GF-D8 (cell line): ENCODE measurements around the gene PPP2R2D.
"Not testable (repeated sequence)": the region's sequence is repeated elsewhere in the genome, so short reads cannot be mapped to it uniquely, and the experiment has no call there.

Source experiments
- DNase-seq: peaks from one replicate; lab custom pipeline; 2025; lab: John Stamatoyannopoulos, UW

The PPP2R2D gene

DNA sequence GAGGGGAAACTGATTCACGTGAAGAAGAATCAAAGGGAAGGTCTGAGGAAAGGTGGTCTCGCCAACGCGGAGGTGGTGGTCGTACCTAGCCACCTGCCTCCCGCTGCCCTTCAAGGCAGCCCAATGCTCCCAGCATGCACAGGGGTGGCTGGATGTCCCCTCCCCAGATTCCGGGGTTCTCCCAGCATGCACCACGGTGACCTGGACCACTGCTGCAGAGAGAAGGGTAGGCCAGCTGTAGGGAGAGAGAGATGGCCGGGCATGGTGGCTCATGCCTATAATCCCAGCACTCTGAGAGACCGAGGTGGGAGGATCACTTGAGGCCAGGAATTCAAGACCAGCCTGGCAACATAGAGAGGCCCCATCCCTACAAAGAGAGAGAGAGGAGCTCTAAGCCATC is 32.4 kb upstream of the PPP2R2D start:
- no peak for DNase-seq

DNA sequence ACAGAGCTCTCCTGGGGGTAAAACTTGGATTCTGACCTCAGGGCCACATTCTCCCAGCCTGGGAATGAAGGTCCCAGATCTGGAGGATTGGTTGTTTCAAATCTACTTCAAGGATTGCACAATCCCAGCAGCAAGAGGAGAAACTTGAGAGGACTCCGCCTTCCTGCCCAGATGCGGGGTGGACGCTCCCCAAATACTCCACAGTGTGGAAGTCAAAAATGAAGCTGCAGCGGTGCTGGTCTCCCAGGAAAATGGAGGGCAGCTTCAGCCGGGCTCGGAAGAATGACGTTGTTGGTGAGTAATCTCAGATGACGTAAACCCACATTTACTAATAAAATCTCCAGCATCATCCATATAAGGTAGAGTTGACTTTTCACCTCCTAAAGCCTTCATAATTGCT is 31.5 kb upstream of the PPP2R2D start:
- DNase-seq, result no peak

DNA sequence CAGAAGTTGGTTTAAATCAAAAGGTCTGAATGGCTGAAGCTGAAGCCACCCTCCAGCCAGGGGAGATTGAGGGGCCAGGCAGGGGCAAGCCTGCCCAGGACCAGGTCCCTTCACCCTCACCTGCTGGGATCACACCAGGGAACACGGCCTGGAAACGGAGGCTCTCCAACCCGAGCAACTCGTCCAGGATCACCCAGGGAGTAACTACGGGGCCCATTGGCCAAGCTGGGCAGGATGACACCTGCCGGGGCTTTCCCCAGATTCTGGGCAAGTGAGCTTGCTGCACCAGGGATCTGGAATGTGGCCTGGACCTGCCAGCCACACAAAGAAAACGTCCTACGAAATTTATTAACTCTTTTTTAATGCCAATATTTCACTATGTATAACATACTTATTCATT is 30.4 kb upstream of the PPP2R2D start:
- no peak for DNase-seq

DNA sequence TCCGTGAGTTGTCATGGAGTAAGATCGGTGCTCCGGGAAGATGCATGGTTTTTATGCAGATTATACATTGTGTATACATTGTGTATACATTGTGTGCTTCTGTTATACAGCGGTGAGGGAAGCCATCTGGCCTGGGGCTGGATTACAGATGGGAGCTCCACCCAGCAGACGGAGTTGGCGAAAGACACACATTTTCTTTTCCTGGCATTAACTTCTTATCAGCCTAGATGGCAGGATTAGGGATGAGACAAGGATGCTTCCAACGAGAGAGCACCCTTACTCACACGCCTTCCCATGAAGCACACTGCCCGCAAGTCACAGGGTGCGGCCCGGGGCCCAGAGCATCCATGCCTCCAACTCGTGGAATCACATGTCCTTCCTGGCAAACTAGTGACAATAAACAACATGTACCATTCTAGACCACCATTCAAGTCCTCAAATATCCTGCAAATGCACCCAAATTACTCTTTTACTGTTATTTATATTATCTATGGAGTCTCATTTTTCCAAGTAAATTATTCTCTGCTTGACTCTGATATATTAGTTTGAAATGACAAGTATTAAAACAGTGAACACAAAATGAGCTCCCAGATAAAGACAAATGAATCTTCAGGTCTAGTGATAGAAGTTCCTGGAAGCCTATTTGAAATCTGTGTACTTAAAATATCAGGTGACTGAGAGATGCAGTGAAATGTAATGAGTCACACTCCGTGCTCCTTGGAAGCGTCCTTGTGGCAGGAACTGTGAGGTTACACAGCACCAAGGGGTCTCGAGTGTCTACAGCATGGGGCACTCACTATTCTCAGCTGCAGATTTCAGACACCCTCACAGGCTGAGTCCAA is 29.8 kb upstream of the PPP2R2D start:
- DNase-seq, result no peak

DNA sequence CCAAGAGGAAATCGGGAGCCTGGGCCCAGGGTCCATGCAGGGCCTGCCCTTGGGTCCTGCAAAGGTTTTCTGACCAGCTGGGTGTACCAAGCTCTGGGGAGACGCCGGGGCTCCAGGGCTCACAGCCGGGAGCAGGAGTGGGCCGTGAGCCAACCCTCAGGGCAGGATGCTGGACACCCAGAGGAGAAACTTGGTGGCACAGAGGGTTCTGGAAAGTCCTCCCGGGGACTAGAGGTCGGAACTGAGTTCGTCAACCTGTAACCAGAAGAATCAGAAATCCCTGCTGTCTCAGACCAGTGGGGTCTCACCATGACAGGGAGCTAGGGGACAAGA is 29.2 kb upstream of the PPP2R2D start:
- DNase-seq, result no peak

DNA sequence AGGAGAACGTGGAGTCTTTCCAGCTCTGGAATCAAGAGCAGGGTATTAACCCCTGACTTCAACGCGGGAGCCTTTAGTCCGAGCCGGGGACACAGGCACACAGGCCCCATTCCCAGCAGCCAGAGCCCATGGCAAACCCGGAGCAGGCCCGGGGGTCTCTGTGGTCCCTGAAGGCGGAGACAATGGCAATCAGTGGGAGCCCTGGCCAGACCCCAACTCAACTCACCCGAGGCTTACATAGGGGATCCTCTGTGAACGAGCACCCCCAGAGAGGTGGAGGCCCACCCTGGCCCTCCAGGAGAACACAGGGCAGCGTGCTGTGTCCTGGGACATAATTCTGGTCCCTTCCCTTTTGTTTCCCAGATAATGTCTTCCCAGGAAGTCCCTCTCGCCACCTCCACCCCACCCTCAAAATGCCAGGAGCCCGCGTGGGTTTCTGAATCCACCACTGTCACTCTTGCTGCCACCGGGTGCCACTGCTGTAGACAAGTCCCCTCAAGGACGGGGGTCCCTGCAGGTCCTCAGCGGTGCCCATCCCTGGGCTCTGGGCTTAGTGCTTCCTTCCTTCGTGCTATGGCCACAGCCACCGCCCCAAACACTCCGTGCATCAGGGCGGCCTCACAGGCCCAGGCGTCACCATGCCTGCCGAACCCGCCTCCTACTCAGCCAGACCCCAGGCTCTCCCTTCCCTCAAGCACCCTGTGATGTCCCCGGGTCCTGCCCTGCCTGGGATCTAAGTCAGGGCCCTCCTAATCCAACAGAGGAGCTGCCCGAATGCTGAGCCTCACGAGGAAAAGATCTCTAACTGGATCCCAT is 28.6 kb upstream of the PPP2R2D start:
- DNase-seq, result no peak

DNA sequence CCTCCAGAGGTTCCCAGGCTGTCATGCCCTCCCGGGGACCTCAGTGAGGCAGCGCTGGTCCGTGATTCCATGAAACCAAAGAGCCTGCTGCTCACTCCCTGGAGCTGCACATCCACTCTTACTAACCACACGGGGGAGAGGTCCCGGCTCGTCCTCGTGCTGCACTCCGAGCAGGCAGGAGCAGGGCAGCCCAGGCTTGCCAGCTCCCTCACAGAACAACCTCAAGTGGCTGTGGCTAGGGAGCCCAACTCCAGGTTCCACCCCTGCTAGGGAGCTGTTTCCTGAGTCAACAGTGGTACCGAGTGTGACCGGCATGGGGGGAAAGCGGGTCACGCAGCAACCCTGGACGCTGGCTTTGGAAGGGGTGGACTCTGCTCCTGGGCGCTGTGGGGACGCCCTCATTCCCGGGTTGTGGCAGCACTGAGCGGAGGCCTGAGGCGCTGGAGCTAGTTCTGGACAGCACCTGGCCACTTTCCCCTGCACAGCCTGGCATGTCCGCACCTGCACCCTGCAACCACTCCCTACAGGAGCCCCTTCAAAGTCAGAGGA is 27.9 kb upstream of the PPP2R2D start:
- DNase-seq, result no peak

DNA sequence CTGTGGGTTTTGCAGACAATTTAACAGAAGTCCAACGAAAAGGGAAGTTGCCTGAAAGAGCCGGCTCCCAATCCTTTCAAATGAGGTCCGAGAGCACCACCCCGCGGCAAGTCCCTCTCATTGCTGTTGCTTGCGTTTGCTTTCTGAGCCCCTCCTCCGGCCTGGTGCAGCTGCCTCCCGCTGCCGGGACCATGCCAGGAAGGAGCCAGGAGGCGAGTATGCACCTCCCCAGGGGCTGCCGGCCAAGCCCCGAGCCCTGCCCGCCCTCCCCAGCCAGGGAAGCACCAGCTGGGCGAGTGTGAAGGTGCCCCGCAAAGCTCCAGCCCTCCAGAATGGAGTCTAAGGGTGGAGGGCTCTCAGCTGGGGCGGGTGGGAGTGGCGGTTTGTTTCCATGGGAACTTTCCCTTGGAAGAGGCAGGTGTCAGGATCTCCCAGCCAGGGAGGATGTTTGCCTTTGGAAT is 25.8 kb upstream of the PPP2R2D start:
- DNase-seq, result peak; percentile 69

DNA sequence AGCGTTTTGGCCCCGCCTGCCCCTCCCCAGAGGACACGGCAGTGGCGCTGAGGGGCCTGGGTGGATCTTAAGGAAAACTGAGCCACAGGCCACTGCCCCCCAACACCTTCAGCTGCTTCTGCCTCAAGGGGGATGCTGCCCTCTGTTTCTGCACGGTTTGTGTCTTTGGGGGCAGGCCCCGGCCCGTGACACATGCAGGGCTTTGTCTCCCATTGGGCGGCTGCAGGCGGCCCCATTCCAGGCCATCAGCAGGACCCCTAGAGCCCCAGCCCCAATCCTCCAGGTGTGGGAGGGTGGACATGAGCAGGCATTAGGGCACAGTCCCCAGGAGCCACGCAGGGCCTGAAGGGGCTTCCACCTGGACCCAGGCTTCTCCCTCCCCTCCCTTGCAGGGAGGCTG is 25.3 kb upstream of the PPP2R2D start:
- DNase-seq, result no peak

DNA sequence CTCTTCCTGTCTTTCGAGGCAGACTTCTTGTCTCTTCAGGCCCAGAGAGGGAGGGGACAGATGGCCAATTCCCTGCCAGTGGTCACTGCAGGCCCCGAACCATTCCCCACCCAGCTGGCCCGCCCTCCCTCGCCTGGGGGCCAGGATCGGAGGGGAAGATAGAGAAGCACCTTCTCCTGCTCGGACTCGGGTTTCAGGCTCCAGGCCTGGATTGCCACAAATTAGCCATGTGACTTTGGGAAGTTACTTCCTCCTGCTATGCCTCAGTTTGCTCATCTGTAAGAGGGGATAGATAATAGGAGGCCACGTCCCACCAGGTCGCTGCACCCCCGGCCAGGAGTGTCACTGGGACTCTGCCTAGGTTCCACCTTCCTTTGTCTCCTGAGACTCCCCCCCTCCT is 24.8 kb upstream of the PPP2R2D start:
- no peak for DNase-seq

DNA sequence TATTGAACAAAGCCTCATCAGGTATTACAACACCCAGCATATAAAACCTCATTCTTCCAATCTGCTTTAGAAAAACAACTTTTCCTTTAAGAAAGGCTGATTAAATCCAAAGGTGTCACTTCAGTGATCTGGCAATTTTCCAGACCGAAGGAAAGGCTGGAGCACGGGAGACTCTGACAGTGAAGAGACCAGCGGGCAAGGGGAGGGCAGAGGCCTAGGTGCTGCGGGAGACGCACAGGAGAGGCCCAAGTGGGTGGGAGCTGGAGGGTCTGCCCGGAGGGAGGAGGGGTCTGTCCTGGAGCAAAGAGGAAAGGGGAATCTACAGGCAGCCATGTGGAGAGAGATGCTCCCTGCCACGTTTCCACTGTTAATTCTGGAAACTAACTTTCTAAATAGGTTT is 24.3 kb upstream of the PPP2R2D start:
- DNase-seq, result no peak

DNA sequence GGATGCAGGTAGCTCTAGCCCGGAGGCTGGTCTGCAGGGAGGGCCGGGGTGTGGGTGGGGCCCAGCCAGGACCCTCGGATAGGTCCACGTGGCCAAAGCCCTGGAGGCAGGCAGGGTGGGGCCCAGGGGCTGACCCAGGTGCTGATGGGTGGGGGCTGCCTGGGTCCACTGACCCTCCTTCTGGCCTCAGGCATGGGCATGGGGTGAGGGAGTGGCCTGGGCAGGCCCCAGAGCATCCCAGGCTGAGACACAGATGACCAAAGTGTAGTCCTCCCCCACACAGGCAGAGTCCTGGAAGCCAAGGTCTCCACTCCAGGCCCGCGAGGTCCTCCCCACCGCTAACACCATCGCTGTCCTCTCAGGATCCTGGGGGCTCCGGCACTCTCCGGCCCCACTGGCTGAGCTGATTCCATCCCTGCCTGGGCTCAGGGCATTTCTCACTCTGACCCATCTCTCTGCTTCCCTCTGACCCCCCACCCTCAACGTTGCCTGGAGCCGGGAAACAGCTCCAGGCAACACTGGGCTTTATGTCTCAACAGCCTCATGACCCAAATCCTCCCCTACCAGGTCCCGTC is 20.7 kb upstream of the PPP2R2D start:
- no peak for DNase-seq

DNA sequence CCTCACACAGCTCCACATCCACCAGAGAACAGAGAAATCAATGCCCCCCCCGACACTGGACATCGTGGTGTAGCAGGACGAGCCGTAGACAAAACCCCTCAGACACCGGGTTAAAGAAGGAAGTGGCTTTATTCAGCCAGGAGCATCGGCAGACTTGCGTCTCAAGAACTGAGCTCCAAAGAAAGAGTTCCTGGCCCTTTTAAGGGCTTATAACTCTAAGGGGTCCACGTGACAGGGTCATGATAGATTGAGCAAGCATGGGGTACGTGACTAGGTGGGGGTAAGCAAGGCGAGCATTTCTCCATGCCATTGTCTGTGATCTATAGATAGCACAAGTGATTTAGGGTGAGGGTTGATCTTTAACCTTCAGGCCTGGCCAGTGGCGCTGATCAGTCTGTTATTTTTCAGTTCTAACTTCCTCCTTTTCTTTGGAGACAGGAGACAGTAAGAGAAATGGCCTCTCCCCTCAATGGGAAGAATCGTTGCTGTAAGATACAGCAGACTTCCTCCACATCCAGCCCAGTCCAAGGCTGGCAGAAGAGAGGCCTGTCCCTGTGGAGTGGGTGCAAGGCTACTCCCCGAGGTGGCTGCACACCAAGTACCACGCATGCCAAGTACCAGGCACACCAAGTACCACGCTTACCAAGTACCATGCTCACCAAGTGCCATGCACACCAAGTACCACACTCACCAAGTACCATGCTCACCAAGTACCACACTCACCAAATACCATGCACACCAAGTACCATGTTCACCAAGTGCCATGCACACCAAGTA is 19.5 kb upstream of the PPP2R2D start:
- no peak for DNase-seq

DNA sequence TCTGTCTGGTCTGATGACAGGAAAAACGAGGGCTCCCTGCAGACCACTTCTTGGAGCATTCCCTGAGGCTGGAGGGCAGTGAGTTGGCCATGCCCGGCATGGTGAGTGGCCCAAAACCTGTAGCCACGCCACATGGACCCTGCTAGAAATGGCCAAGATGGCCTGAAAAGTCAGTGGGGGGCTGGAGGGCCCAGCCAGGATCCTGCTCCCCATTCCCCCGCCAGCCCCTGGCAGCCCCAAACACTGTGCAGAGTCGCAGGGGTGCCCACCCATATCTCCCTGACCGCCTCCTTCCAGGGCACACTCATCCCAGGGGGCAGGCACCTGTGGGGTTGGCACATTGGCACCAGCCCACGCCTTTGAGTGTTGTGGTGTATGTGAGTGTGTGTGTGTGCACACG is 18.7 kb upstream of the PPP2R2D start:
- DNase-seq, result no peak

DNA sequence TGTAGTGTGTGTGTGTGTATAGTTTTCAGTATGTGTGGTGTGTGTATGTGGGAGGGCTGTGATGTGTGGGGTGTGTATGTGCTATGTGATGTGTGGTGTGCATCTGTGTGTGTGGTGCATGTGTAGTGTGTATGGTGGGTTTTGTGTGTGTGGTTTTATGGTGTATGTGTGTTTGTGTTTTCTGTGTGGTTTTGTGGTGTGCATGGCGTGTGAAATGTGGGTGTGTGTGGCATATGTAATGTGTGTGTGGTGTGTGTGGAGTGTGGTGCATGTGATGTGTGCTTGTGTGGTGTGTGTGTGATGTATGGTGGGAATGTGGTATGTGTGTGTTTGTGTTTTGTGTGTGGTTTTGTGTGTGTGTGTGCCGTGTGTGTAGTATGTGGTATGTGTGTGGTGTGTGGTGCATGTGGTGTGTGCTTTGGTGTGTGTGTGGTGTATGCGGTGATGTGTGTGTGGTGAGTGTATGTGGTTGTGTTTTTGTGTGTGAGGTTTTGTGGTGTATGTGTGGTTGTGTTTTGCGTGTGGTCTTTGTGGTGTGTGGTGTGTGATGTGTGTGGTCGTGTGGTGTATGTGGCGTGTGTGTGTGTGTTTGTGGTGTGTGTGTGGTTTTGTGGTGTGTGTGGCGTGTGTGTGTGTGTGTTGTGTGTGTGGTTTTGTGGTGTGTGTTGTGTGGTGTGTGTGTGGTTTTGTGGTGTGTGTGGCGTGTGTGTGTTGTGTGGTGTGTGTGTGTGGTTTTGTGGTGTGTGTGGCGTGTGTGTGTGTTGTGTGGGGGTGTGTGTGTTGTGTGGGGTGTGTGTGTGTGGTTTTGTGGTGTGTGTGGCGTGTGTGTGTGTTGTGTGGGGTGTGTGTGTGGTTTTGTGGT is 18.0 kb upstream of the PPP2R2D start:
- no peak for DNase-seq

DNA sequence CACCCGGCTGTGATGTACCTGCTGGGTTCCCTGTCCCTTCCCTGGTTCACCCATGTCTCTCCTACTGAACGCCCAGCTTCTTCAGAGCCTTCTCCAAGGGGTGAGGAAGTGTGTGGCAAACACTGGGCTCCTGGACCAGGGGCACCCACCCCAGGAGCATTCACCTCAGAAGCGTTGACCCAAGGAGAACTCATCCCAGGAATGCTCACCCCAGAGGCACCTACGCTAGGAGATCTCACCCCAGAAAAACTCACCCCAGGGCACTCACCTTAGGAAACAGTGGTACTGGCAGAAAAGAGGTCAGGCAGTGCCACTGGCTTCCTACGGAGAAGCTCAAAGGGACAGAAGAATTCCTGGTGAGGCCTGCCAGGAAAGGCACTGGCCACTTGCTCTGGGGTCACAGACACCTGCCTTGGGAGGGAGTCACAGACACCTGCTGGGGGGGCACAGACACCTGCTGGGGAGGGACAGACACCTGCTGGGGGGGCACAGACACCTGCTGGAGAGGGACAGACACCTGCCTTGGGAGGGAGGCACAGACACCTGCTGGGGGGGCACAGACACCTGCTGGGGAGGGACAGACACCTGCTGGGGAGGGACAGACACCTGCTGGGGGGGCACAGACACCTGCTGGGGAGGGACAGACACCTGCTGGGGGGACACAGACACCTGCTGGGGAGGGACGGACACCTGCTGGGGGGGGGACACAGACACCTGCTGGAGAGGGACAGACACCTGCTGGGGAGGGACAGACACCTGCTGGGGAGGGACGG is 17.0 kb upstream of the PPP2R2D start:
- DNase-seq, result not testable (repeated sequence)

DNA sequence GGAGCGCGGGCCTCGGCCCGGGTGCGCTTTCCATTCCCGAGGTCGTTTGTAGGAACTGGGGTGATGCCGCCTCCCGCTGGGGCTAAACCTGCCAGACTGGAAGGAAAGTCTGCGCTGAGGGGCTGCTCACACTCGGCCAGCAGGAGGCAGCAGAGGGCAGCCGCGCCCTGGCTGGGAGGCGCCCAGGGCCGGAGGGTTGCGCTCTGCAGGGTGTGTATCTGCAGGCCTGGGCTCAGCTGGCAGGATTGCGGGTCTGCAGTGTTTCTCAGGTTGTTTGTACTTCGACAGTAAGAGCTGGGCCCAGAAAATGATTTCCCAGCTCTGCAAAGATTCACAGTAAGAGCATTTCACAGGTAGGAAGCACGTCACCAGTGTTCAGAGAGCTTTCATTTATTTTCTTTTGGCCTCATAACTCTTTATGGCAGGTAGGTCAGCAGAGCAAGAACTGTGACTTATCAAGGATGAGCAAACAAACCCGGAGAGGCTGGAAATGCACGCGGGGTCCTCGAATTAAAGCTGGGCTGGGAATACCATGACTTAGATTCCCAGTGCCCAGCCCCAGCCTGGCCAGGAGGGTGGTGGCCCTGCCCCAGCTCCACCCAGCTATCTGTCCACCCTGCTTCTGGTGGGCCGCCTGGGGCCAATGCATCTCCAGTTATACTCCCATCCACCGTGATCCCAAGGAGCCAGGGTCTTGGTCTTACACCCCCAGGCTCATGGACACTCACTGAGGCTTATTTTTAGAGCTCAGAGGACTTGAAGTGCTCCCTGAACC is 15.2 kb upstream of the PPP2R2D start:
- peak; percentile 47 for DNase-seq

DNA sequence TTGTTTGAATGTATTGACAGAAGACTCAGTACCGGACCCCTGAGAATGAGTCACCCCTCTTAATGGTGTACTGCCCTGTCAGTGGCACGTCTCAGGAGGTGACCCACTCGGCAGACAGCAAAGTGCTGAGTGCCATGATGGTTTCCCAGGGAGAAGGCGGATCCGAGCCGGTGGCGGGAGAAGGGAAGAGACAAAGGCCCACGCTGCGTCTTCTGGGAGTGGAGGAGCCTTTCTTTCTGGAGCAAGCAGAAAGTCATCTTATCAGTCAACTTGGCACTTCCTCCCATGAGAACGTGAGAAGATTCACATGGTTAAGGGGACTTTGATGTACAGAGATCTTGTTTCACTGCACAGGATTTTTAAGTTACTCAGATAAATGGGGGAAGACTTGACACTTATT is 14.6 kb upstream of the PPP2R2D start:
- DNase-seq, result no peak

DNA sequence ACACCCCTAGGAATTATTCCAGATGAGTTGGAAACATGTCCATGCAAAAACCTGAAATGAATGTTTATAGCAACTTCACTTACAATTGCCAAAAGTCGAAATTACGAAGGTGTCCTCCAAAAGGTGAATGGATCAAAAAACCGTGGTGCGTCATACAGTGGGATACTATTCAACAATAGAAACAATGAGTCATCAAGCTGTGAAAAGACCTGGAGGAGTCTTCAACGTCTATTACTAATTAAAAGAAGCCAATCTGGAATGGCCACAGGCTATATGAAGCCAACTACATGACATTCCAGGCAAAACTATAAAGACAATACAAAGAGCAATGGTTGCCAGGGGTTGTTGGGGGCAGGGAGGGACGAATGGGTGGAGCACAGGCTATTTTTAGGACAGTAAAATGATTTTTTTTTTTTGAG is 12.6 kb upstream of the PPP2R2D start:
- no peak for DNase-seq
